ENCODE data around the gene NCKAP1. TPM values are rescaled to one million over a fixed set of nuclear protein-coding genes. Genes with fewer than 3 reads are reported as not detected.
"Not testable (repeated sequence)": the region's sequence is repeated elsewhere in the genome, so short reads cannot be mapped to it uniquely, and the experiment has no call there.

NCKAP1 gene
- total and polyA plus RNA-seq, 2 donors (not counting 1 experiment from before 2014, with no cell fraction given): 141 to 219 TPM

DNA sequence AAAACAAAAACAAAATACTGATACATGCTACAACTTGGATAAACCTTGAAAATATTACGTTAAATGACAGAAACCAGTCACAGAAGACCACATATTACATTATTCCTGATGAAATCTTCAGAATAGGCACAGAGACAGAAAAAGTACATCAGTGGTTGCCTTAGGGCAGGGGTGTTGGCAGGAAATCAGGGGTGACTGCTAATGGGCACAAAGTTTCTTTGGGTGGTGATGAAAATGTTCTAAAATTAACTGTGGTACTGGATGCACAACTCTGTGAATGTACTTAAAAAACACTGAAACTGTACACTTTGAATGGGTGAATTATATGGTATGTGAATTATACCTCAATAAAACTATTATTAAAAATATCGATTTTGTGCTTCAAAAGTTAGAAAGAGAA is 16.6 kb downstream of the NCKAP1 start:
- H3K4me3 ChIP-seq (replicated peaks in 1 of 4; ENCODE audit: control extremely low read depth in 1 of 4, insufficient read depth in 1 of 4, low read depth in 3 of 4, low read length in 4 of 4): no peak overlapping the region
- H3K27me3 ChIP-seq (ENCODE audit: control insufficient read depth, insufficient read depth, low read length): no peaks in the 10 kb centered on the region
- H4K20me1 ChIP-seq (ENCODE audit: control insufficient read depth, extremely low read depth, insufficient read depth, low read length): peaks cover 2% of the 10 kb centered on the region
- H3K79me2 ChIP-seq (ENCODE audit: control insufficient read depth, insufficient read depth, low read length): peaks cover 82% of the 10 kb centered on the region
- H3K9ac ChIP-seq (ENCODE audit: insufficient read depth, low read length): no peak overlapping the region
- H2AFZ ChIP-seq (ENCODE audit: low read length): no peak overlapping the region
- no peaks in the 10 kb centered on the region for H3K9me3 ChIP-seq (ENCODE audit: control insufficient read depth, insufficient read depth, low read depth, low read length)
- no peak for TF ChIP-seq EZH2 (IDR thresholded peaks at IDR 0.05; ENCODE audit: low read length, missing control alignments)
- TF ChIP-seq, protein P1, sequence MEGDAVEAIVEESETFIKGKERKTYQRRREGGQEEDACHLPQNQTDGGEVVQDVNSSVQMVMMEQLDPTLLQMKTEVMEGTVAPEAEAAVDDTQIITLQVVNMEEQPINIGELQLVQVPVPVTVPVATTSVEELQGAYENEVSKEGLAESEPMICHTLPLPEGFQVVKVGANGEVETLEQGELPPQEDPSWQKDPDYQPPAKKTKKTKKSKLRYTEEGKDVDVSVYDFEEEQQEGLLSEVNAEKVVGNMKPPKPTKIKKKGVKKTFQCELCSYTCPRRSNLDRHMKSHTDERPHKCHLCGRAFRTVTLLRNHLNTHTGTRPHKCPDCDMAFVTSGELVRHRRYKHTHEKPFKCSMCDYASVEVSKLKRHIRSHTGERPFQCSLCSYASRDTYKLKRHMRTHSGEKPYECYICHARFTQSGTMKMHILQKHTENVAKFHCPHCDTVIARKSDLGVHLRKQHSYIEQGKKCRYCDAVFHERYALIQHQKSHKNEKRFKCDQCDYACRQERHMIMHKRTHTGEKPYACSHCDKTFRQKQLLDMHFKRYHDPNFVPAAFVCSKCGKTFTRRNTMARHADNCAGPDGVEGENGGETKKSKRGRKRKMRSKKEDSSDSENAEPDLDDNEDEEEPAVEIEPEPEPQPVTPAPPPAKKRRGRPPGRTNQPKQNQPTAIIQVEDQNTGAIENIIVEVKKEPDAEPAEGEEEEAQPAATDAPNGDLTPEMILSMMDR (conservative IDR thresholded peaks at IDR 0.05 in 1 of 2, IDR thresholded peaks at IDR 0.05 in 1 of 2; ENCODE audit: low read depth in 1 of 2, low read length in 2 of 2): no peak
- no peak overlapping the region for H3K4me2 ChIP-seq (ENCODE audit: extremely low read depth, insufficient read depth, low read length)
- H3K27ac ChIP-seq (ENCODE audit: insufficient read depth, low read length): no peak overlapping the region
- no peaks in the 10 kb centered on the region for H3K36me3 ChIP-seq (ENCODE audit: control insufficient read depth, insufficient read depth, low read length)
- no peak for DNase-seq (ENCODE audit: low read depth in 2 of 2)
- H3K4me1 ChIP-seq (ENCODE audit: control insufficient read depth, extremely low read depth, insufficient read depth, low read length): no peaks in the 10 kb centered on the region

DNA sequence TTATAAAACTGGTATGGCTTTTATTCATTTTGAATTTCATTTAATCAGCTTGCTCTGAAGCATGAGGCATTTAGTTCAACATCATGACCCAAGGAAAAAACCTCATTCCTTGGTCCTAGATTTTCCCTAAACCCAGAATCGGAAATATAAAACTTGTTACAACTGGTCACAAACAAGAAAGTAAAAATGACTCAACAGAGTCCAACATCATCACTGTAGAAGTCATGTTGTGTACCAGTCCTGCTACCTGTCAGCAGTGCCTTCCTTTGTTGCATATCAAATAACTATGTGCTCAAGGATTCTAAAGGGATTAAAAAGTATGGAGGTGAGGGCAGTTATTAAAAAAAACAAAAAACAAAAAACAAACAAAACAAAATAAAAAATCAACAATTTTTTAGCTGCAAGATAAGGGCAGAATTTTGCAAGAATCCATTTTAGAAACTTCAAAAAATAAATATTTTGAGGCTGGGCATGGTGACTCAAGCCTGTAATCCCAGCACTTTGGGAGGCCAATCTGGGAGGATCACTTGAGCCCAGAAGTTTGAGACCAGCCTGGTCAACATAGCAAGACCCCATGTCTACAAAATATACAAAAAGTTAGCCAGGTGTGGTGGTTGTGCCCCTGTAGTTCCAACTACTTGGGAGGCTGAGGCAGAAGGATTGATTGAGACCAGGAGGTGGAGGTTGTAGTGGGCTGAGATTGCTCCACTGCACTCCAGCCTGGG is 18.4 kb downstream of the NCKAP1 start:
- Histone ChIP-seq H3K79me2 (ENCODE audit: control insufficient read depth, insufficient read depth, low read length) (peaks cover 84% of the 10 kb centered on the region), H3K27me3 (ENCODE audit: control insufficient read depth, insufficient read depth, low read length) (no peaks in the 10 kb centered on the region), H3K4me1 (ENCODE audit: control insufficient read depth, extremely low read depth, insufficient read depth, low read length) (no peaks in the 10 kb centered on the region), H2AFZ (ENCODE audit: low read length) (no peak overlapping the region), H3K4me2 (ENCODE audit: extremely low read depth, insufficient read depth, low read length) (no peak overlapping the region), H3K4me3 (replicated peaks in 1 of 4; ENCODE audit: control extremely low read depth in 1 of 4, insufficient read depth in 1 of 4, low read depth in 3 of 4, low read length in 4 of 4) (no peak overlapping the region), H4K20me1 (ENCODE audit: control insufficient read depth, extremely low read depth, insufficient read depth, low read length) (peaks cover 2% of the 10 kb centered on the region), H3K9ac (ENCODE audit: insufficient read depth, low read length) (no peak overlapping the region), H3K27ac (ENCODE audit: insufficient read depth, low read length) (no peak overlapping the region), H3K9me3 (ENCODE audit: control insufficient read depth, insufficient read depth, low read depth, low read length) (no peaks in the 10 kb centered on the region), H3K36me3 (ENCODE audit: control insufficient read depth, insufficient read depth, low read length) (no peaks in the 10 kb centered on the region)
- TF ChIP-seq, protein P1 (conservative IDR thresholded peaks at IDR 0.05 in 1 of 2, IDR thresholded peaks at IDR 0.05 in 1 of 2; ENCODE audit: low read depth in 1 of 2, low read length in 2 of 2): no peak
- TF ChIP-seq EZH2 (IDR thresholded peaks at IDR 0.05; ENCODE audit: low read length, missing control alignments): no peak
- DNase-seq (ENCODE audit: low read depth in 2 of 2): no peak

- not testable (repeated sequence) for H4K20me1 ChIP-seq (ENCODE audit: control insufficient read depth, extremely low read depth, insufficient read depth, low read length); H3K4me1 ChIP-seq (ENCODE audit: control insufficient read depth, extremely low read depth, insufficient read depth, low read length)
Observed at GRCh38 chr2:183017845-183018244, 20.4 kb downstream of the NCKAP1 start.

More at GRCh38 chr2:183017845-183018244, 20.4 kb downstream of the NCKAP1 start:
- not testable (repeated sequence) for H3K27me3 ChIP-seq (ENCODE audit: control insufficient read depth, insufficient read depth, low read length); H3K4me3 ChIP-seq (replicated peaks in 1 of 4; ENCODE audit: control extremely low read depth in 1 of 4, insufficient read depth in 1 of 4, low read depth in 3 of 4, low read length in 4 of 4); DNase-seq (ENCODE audit: low read depth in 2 of 2); H3K9ac ChIP-seq (ENCODE audit: insufficient read depth, low read length); H3K9me3 ChIP-seq (ENCODE audit: control insufficient read depth, insufficient read depth, low read depth, low read length); H3K4me2 ChIP-seq (ENCODE audit: extremely low read depth, insufficient read depth, low read length); H3K36me3 ChIP-seq (ENCODE audit: control insufficient read depth, insufficient read depth, low read length); H2AFZ ChIP-seq (ENCODE audit: low read length); H3K27ac ChIP-seq (ENCODE audit: insufficient read depth, low read length)
- peaks cover 86% of the 10 kb centered on the region for H3K79me2 ChIP-seq (ENCODE audit: control insufficient read depth, insufficient read depth, low read length)

Measured in fibroblast of lung (primary cell).